Measurements from ENCODE around the gene PDCD2. TPM values are rescaled to one million over a fixed set of nuclear protein-coding genes. Genes with fewer than 3 reads are reported as not detected.

Gene PDCD2
- total RNA-seq, 1 experiment from 2014 or later, result 43.1 TPM

DNA sequence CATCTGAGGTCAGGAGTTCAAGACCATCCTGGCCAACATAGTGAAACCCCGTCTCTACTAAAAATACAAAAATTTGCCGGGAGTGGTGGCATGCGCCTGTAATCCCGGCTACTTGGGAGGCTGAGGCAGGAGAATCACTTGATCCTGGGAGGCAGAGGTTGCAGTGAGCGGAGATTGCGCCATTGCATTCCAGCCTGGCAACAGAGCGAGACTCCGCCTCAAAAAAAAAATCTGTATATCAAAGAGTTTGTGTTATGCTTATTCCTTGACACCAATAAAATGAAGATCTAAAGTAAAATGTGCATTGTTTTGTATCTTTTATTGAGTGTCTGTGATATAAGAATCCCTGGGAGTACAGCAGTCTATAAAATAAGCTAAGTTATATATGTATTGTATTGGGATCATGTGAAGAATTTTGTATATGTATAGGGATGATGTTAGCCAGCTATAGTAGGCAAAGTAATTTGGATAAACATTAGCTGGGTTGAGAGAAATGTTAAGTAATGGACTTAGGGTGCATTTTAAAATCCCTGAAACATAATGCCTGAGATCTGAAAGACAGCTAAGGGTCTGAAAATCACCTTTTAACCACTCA, 19.4 kb downstream of the PDCD2 start:
- BruUV-seq (replicated peaks), result no TSS peak
- no peak overlapping the region for H3K4me2 ChIP-seq
- H3F3A ChIP-seq (ENCODE audit: insufficient read depth, low read depth), result no peaks in the 10 kb centered on the region
- CTCF ChIA-PET, result no interaction called here
- H3K9me2 ChIP-seq (ENCODE audit: insufficient read depth), result no peaks in the 10 kb centered on the region
- H2AFZ ChIP-seq, result no peak overlapping the region
- H4K20me1 ChIP-seq (ENCODE audit: insufficient read depth), result peaks cover 7% of the 10 kb centered on the region; the same call in 1 of the 2 replicates
- no peak overlapping the region for H3K4me3 ChIP-seq
- H3K27me3 ChIP-seq (ENCODE audit: insufficient read depth, low read depth), result no peaks in the 10 kb centered on the region
- DNase-seq, result no peak
- H3K36me3 ChIP-seq (ENCODE audit: low read depth), result peaks cover 36% of the 10 kb centered on the region
- H3K9me3 ChIP-seq (ENCODE audit: insufficient read depth, low read depth), result no peaks in the 10 kb centered on the region
- H3K4me1 ChIP-seq (replicated peaks; ENCODE audit: insufficient read depth), result no peaks in the 10 kb centered on the region
- H3K79me2 ChIP-seq (ENCODE audit: low read depth), result no peaks in the 10 kb centered on the region
- no peak overlapping the region for H3K27ac ChIP-seq
- TF ChIP-seq, protein P1, sequence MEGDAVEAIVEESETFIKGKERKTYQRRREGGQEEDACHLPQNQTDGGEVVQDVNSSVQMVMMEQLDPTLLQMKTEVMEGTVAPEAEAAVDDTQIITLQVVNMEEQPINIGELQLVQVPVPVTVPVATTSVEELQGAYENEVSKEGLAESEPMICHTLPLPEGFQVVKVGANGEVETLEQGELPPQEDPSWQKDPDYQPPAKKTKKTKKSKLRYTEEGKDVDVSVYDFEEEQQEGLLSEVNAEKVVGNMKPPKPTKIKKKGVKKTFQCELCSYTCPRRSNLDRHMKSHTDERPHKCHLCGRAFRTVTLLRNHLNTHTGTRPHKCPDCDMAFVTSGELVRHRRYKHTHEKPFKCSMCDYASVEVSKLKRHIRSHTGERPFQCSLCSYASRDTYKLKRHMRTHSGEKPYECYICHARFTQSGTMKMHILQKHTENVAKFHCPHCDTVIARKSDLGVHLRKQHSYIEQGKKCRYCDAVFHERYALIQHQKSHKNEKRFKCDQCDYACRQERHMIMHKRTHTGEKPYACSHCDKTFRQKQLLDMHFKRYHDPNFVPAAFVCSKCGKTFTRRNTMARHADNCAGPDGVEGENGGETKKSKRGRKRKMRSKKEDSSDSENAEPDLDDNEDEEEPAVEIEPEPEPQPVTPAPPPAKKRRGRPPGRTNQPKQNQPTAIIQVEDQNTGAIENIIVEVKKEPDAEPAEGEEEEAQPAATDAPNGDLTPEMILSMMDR (conservative IDR thresholded peaks at IDR 0.05), result no peak
- TF ChIP-seq EZH2 (IDR thresholded peaks at IDR 0.05; ENCODE audit: low read depth), result no peak
- intact Hi-C loops (cut with micrococcal nuclease; ENCODE audit: unreplicated experiment), result no loop called here
- POLR2A ChIA-PET (ENCODE audit: unreplicated experiment), result interaction anchor here (0.7 kb wide), 1 partner anchor 32 kb away, joined by 3 read pairs; no protein-coding TSS in a partner anchor

DNA sequence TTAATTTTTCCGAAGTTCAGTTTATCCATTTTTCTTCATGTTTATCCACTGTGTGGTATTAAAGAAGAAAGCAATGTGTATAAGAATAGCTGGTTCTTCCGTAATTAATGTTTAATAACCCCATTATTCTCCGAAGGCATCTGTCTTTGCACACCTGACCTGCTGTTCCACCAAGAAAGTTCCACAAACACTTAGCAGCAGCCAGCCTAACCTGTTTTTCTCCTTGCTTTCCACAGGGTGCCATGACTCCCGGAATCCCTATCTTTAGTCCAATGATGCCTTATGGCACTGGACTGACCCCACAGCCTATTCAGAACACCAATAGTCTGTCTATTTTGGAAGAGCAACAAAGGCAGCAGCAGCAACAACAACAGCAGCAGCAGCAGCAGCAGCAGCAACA, 22.9 kb downstream of the PDCD2 start:
- Histone ChIP-seq H3K9me2 (ENCODE audit: insufficient read depth) (no peaks in the 10 kb centered on the region), H3K4me1 (replicated peaks; ENCODE audit: insufficient read depth) (no peaks in the 10 kb centered on the region), H2AFZ (no peak overlapping the region), H3F3A (ENCODE audit: insufficient read depth, low read depth) (no peaks in the 10 kb centered on the region), H3K27me3 (ENCODE audit: insufficient read depth, low read depth) (no peaks in the 10 kb centered on the region), H3K4me2 (no peak overlapping the region), H3K27ac (no peak overlapping the region), H4K20me1 (ENCODE audit: insufficient read depth) (peaks cover 4% of the 10 kb centered on the region; the same call in 1 of the 2 replicates), H3K4me3 (no peak overlapping the region), H3K36me3 (ENCODE audit: low read depth) (peaks cover 30% of the 10 kb centered on the region; the same call in 1 of the 2 replicates), H3K79me2 (ENCODE audit: low read depth) (peaks cover 16% of the 10 kb centered on the region), H3K9me3 (ENCODE audit: insufficient read depth, low read depth) (no peaks in the 10 kb centered on the region)
- intact Hi-C loops (cut with micrococcal nuclease; ENCODE audit: unreplicated experiment), result no loop called here
- DNase-seq, result no peak
- CTCF ChIA-PET, result no interaction called here
- TF ChIP-seq, protein P1 (conservative IDR thresholded peaks at IDR 0.05), result no peak
- TF ChIP-seq EZH2 (IDR thresholded peaks at IDR 0.05; ENCODE audit: low read depth), result no peak
- BruUV-seq (replicated peaks), result no TSS peak
- POLR2A ChIA-PET (ENCODE audit: unreplicated experiment), result no interaction called here

DNA sequence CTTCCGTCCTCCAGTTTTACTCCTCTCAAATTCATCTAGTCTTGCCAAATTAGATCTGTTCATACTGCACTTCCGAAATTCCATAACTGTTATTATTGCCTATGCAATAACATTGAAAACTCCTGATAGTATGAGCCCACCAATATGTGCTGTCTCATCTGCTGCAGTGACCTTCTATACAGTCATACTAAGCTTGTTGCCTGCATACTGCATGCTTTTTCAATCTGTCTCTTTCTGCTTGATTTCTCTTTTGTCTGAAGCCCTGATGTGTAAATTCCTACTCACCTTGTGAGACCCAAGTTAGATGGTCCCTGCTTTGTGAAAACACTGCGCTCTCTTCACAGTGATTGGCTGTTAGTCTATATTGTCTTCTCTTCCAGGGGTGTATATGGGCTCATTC, 29.1 kb downstream of the PDCD2 start:
- POLR2A ChIA-PET (ENCODE audit: unreplicated experiment), result no interaction called here
- no peak overlapping the region for H2AFZ ChIP-seq
- H3K27me3 ChIP-seq (ENCODE audit: insufficient read depth, low read depth), result no peaks in the 10 kb centered on the region
- H4K20me1 ChIP-seq (ENCODE audit: insufficient read depth), result peaks cover 26% of the 10 kb centered on the region
- no peak overlapping the region for H3K27ac ChIP-seq
- H3K4me1 ChIP-seq (replicated peaks; ENCODE audit: insufficient read depth), result peaks cover 30% of the 10 kb centered on the region
- no TSS peak for BruUV-seq (replicated peaks)
- peaks cover 72% of the 10 kb centered on the region for H3K79me2 ChIP-seq (ENCODE audit: low read depth)
- no peaks in the 10 kb centered on the region for H3K9me2 ChIP-seq (ENCODE audit: insufficient read depth)
- CTCF ChIA-PET, result no interaction called here
- intact Hi-C loops (cut with micrococcal nuclease; ENCODE audit: unreplicated experiment), result loop anchor here (2.0 kb wide), 1 partner anchor 29 kb away; the partner anchor contains the start of gene PDCD2
- TF ChIP-seq EZH2 (IDR thresholded peaks at IDR 0.05; ENCODE audit: low read depth), result no peak
- TF ChIP-seq, protein P1 (conservative IDR thresholded peaks at IDR 0.05), result no peak
- no peaks in the 10 kb centered on the region for H3K9me3 ChIP-seq (ENCODE audit: insufficient read depth, low read depth)
- no peak for DNase-seq
- peaks cover 7% of the 10 kb centered on the region; the same call in 1 of the 2 replicates for H3K36me3 ChIP-seq (ENCODE audit: low read depth)
- peak overlapping the region; percentile 95 for H3K4me2 ChIP-seq
- H3K4me3 ChIP-seq, result peak overlapping the region; percentile 93
- peaks cover 5% of the 10 kb centered on the region; the same call in 1 of the 2 replicates for H3F3A ChIP-seq (ENCODE audit: insufficient read depth, low read depth)

All from PC-9 (cell line).